NB4 (cell line): ENCODE data around the gene DPT.

ENCODE experiments used
- MYC ChIP-seq: IDR thresholded peaks from 2 replicates; pipeline ENCODE4 v1.6.1; 2011; ENCODE audit warnings: low read depth, low read length
- POLR2A ChIP-seq: IDR thresholded peaks from 2 replicates; pipeline ENCODE4 v1.6.1; 2011; ENCODE audit warnings: mild to moderate bottlenecking; ENCODE audit not compliant: insufficient read length; ENCODE audit errors: extremely low read depth
- TF ChIP-seq, protein P1 (sequence below): IDR thresholded peaks from one replicate; pipeline ENCODE4 v1.5.1; 2012; ENCODE audit warnings: low read depth, low read length

GRCh38 chr1:168672278-168672677, 56.7 kb downstream of the DPT start:
- TF ChIP-seq, protein P1, sequence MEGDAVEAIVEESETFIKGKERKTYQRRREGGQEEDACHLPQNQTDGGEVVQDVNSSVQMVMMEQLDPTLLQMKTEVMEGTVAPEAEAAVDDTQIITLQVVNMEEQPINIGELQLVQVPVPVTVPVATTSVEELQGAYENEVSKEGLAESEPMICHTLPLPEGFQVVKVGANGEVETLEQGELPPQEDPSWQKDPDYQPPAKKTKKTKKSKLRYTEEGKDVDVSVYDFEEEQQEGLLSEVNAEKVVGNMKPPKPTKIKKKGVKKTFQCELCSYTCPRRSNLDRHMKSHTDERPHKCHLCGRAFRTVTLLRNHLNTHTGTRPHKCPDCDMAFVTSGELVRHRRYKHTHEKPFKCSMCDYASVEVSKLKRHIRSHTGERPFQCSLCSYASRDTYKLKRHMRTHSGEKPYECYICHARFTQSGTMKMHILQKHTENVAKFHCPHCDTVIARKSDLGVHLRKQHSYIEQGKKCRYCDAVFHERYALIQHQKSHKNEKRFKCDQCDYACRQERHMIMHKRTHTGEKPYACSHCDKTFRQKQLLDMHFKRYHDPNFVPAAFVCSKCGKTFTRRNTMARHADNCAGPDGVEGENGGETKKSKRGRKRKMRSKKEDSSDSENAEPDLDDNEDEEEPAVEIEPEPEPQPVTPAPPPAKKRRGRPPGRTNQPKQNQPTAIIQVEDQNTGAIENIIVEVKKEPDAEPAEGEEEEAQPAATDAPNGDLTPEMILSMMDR: no peak
- TF ChIP-seq MYC (no peak), POLR2A (no peak)
